Heart right ventricle (tissue), 16 donors: ENCODE data around the gene ZC3H8. TPM values are rescaled to one million over a fixed set of nuclear protein-coding genes. Genes with fewer than 3 reads are reported as not detected.
A peak's percentile ranks its signal among the peaks of the same experiment; 100 is the strongest.

Experiments used
- ATAC-seq, 8 donors: fragments of 200-7000 bp; cut with Tn5 transposase; one replicate each; pipeline ENCODE4 v1.9.1; 2020; ENCODE audit warnings: mild to moderate bottlenecking in 8 of 8, moderate library complexity in 8 of 8, moderate number of reproducible peaks in 1 of 8
- DNase-seq, 2 donors: peaks; one replicate each; pipeline ENCODE4 v3.0.0-alpha.2; 2020
- H3K27ac ChIP-seq, 10 donors: fragments of 200-600 bp; sonication (generic) in 2 of 10; one replicate each; pipeline versions ENCODE4 v1.5.0 to v1.8.0; 2020 to 2022; ENCODE audit warnings: mild to moderate bottlenecking in 3 of 10
- H3K27me3 ChIP-seq, 7 donors: fragments of 200-600 bp; one replicate each; pipeline ENCODE4 v1.8.0; 2021 to 2022; ENCODE audit warnings: mild to moderate bottlenecking in 2 of 7
- H3K36me3 ChIP-seq, 9 donors: fragments of 200-600 bp; sonication (generic) in 1 of 9; one replicate each; pipeline versions ENCODE4 v1.5.0 to v1.8.0; 2020 to 2022; ENCODE audit warnings: mild to moderate bottlenecking in 2 of 9
- H3K4me1 ChIP-seq, 9 donors: fragments of 200-600 bp; sonication (generic) in 1 of 9; one replicate each; pipeline versions ENCODE4 v1.5.0 to v1.8.0; 2020 to 2022; ENCODE audit warnings: mild to moderate bottlenecking in 4 of 9
- H3K4me3 ChIP-seq, 10 donors: fragments of 200-600 bp; sonication (generic) in 2 of 10; one replicate each; pipeline versions ENCODE4 v1.5.0 to v1.8.0; 2020 to 2022; ENCODE audit warnings: mild to moderate bottlenecking in 7 of 10, moderate library complexity in 2 of 10
- H3K9me3 ChIP-seq, 11 donors: fragments of 200-600 bp in 10 of 11; sonication (generic) in 2 of 11; one replicate each; pipeline versions ENCODE4 v1.5.0 to v1.8.0; 2013 to 2022; ENCODE audit warnings: mild to moderate bottlenecking in 2 of 11, control low read depth in 1 of 11, moderate library complexity in 1 of 11
- WGBS, 2 donors: extraction: QIAGEN DNeasy Blood & Tissue Kit; methylation state at CpG; one replicate each; pipeline ENCODE4 v1.1.7; 2013; ENCODE audit warnings: inconsistent platforms in 1 of 2; 5-methylcytosine and 5-hydroxymethylcytosine counted together
- intact Hi-C, 10 donors: fragments of 100-400 bp; cut with DNase I; formaldehyde crosslinking; loops; one replicate each; pipeline versions ENCODE4 v1.11.1 to v1.14.2; 2022
- polyA plus RNA-seq, 2 donors: library from polyadenylated mRNA; stranded (reverse); fragments of 200-250 nt; gene quantifications; one replicate each; pipeline ENCODE4 v1.2.3, GENCODE V29; 2013
- total RNA-seq, 10 donors: library from RNA; stranded (reverse); fragmentation: NEBNext Ultra II Directional in 3 of 10; extraction: Animal tissue kit (Norgen Biotek cat#: 25700) in 3 of 10; gene quantifications; one replicate each; pipeline versions ENCODE4 v1.2.1 to v1.2.4, GENCODE V29; 2021 to 2023
- TF ChIP-seq, protein P1 (sequence below), 9 donors: fragments of 200-600 bp; sonication (generic) in 2 of 9; IDR thresholded peaks; one replicate each; pipeline versions ENCODE4 v1.5.0 to v1.8.0; 2021 to 2022; ENCODE audit warnings: antibody characterized with exemption in 9 of 9, mild to moderate bottlenecking in 5 of 9, moderate library complexity in 1 of 9
- donor health status: Arrhythmogenic right ventricular cardiomyopathy.
- donor health status: ischemic (EF 13 %, LVEDD 7.1; RV severe dilation, severe dysfunction).
- donor health status: healthy with polysubstance abuse.
- donor health status: DM: no; HTN: yes; CAD: no.
- donor health status: DM: no; HTN: no; CAD: no.
- donor health status: ischemic (EF 25% LVEDD 6.9; RV normal size, moderate dysfunction).
- donor health status: ischemic (EF 25% LVEDD 5.7; RV mildly dilated, moderate dysfunction).
- donor health status: healthy.
- donor health status: DM: yes; HTN: yes; CAD: no.
- donor health status: Ischemic cardiomyopathy.
- donor health status: ischemic (EF 35%, LVEDD 5.7; RV mildly dilated, moderate dysfunction).
- donor health status: nonischemic (EF 11% LVEDD 7.7; RV severe dilation, severe dysfunction).
- donor health status: DM: yes; HTN: yes; CAD: no.
- donor health status: PGD.
- donor health status: ischemic (EF 29% LVEDD 5.4; RV normal size, mild dysfunction).
- donor health status: nonischemic (EF 23%, LVEDD 6.1; RV moderate dilation, normal function).

Gene ZC3H8
- total and polyA plus RNA-seq, 12 donors = 4.2 to 13.3 (median 9.8) TPM

DNA sequence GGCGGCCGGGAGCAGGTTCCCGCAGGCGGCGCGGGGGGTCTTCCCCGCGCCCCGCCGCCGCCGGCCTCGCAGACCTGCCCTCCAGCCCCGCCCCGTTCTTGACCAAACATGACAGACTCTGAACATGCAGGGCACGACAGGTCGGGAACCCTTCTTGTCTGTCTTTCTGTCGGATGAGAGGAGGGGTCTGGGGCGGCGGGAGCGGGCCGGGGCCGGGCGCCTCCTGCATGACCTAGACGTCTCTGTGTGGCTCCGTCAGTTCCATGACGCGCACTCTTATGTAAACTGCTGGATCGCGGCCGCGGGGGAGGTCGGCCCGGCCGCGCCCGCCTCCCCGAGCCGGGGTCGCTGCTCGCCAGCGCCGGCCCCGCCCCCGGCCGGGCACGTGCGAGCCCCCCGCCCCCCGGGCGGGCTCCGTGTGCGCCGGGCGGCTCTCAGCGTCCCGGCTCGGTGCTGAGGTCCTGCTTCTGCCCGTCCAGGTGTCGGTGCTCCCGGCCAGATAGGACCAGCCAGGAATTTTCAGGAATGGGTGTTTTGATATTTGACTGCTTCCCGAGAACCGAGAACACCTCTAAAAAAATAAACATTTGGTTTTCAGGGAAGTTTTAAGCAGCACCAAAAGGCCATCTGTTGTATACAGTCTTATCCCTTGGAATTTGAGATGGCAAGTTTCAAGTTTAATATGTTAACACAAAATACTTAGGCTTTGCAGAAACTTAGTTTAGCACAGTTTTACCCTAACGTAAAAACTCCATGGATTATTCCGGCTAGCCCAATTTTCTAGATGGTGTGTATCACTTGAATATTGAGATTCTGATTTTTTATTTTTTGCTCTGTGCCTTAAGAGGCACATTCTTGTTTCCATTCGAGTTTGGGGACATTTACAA lies 21.3 kb upstream of the ZC3H8 start:
- ATAC-seq (peak; percentile 82 to 93 (median 91)), DNase-seq (peak; percentile 89 to 94)
- Histone ChIP-seq H3K4me1 (peaks cover 0 to 28% (median 11%) of the 10 kb centered on the region in 9 donors), H3K27me3 (no peaks in the 10 kb centered on the region), H3K4me3 (peak overlapping the region; percentile 71 to 94 (median 82)), H3K36me3 (no peaks in the 10 kb centered on the region), H3K9me3 (no peaks in the 10 kb centered on the region), H3K27ac (peak overlapping the region; percentile 99 to 100 (median 100))
- intact Hi-C loops = loop anchor here in 4 of 10 donors (2.0 to 10.0 kb wide), 4 partner anchors 21 to 265 kb away; partner anchors contain the start of genes ZC3H8 (in 3 of the 4) and TMEM87B (in 2 of the 4)
- WGBS, 2 donors = 1% methylated on average over 63 to 66 of the region's 66 CpGs
- TF ChIP-seq, protein P1, sequence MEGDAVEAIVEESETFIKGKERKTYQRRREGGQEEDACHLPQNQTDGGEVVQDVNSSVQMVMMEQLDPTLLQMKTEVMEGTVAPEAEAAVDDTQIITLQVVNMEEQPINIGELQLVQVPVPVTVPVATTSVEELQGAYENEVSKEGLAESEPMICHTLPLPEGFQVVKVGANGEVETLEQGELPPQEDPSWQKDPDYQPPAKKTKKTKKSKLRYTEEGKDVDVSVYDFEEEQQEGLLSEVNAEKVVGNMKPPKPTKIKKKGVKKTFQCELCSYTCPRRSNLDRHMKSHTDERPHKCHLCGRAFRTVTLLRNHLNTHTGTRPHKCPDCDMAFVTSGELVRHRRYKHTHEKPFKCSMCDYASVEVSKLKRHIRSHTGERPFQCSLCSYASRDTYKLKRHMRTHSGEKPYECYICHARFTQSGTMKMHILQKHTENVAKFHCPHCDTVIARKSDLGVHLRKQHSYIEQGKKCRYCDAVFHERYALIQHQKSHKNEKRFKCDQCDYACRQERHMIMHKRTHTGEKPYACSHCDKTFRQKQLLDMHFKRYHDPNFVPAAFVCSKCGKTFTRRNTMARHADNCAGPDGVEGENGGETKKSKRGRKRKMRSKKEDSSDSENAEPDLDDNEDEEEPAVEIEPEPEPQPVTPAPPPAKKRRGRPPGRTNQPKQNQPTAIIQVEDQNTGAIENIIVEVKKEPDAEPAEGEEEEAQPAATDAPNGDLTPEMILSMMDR (IDR thresholded peaks at IDR 0.05) = no peak

DNA sequence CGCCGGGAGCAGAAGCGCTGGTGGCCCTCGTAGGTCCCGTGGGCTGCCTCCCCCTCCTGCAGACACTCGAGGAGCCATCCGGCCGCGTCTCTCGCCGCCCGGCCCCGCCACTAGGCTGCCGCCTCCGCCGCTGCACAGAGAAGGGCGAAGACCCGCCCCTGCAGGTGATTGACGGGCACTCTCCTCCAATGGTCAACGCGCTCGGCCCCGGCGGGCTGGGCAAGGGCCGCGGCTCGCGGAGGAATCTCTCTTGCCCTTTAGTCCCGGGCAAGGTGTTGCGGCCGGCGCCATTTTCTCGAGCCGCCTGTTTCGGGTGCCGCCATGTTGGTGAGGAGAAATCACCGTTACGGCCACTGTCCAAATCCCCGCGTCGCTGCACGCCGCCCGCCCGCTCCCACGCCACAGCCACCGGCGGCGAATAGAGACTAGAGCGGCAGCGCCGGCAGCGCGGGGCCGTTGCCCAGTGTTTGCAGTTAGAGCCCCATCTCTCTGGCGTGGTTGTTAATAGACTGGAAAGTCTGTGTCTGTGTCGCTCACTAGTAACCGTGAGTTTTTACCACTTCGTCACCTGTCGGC lies 20.6 kb upstream of the ZC3H8 start, which contains the start of gene ZC3H6:
Gene ZC3H6, plus strand, starts transcription at position 287 of the 576 bp plus-strand sequence. CDS start 398 bp downstream, outside the sequence.
- peaks cover 0 to 28% (median 11%) of the 10 kb centered on the region in 9 donors for H3K4me1 ChIP-seq
- ATAC-seq (peak; percentile 98 to 99 (median 99)), DNase-seq (peak; percentile 99 to 100)
- intact Hi-C loops = loop anchor here in 4 of 10 donors (2.0 to 10.0 kb wide), 4 partner anchors 21 to 265 kb away; partner anchors contain the start of genes ZC3H8 (in 3 of the 4) and TMEM87B (in 2 of the 4)
- 0 to 1% methylated on average over 60 of the region's 60 CpGs for WGBS, 2 donors
- no peaks in the 10 kb centered on the region for H3K36me3 ChIP-seq
- H3K27ac ChIP-seq = peak within 1 kb of the TSS; percentile 99 to 100 (median 100)
- TF ChIP-seq, protein P1 (IDR thresholded peaks at IDR 0.05) = peak in 5 of 9 donors; percentile 15 to 42 (median 27)
- no peaks in the 10 kb centered on the region for H3K9me3 ChIP-seq
- no peaks in the 10 kb centered on the region for H3K27me3 ChIP-seq
- H3K4me3 ChIP-seq = peak within 1 kb of the TSS; percentile 71 to 94 (median 82)

DNA sequence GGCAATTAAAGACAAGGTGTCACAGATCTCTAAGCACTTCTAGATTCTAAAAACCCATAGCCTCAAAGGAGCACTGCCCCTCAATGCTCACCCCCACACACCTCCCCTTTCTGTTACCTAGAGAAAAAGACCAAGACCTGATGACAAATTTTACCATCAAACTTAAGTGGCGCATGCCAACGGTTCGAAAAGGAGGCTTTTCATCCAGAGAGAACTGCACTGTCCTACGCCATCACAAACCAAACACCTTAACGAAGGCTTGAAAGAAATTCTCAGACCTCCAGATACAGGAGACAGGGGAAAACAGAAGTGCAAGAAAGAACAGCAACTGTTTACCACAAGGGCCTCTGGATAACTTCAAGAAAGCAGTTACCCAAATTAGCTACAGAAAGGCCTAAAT lies 18.5 kb upstream of the ZC3H8 start:
- DNase-seq (no peak), ATAC-seq (no peak)
- TF ChIP-seq, protein P1 (IDR thresholded peaks at IDR 0.05) = no peak
- 78 to 83% methylated on average over 5 of the region's 5 CpGs for WGBS, 2 donors
- H3K4me3 ChIP-seq = no peak overlapping the region
- no peaks in the 10 kb centered on the region for H3K9me3 ChIP-seq
- intact Hi-C loops = loop anchor here in 1 of 10 donors (10.0 kb wide), 1 partner anchor 219 kb away; the partner anchor contains the start of gene TMEM87B
- peaks cover 0 to 22% (median 11%) of the 10 kb centered on the region in 9 donors for H3K4me1 ChIP-seq
- no peaks in the 10 kb centered on the region for H3K36me3 ChIP-seq
- no peaks in the 10 kb centered on the region for H3K27me3 ChIP-seq
- H3K27ac ChIP-seq = no peak overlapping the region

DNA sequence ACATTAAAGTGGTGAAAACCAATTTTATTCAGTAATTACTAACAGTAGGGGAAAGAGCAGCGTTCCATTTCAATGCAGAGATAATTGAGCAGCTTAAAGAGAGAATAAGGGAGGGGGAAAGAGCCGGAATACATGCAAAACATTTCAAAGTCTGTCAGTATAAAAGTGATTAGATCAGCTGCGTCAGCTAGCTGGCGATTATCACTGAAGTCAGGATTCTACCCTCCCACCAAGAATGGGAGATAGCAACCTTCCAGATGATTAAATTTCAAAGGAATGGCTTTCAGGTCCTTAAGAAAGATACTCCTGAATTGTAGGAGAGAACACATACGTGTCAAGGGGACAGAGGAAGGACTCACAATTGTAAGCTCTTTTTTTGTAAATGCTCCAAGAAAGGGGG lies 17.8 kb upstream of the ZC3H8 start:
- Histone ChIP-seq H3K9me3 (no peaks in the 10 kb centered on the region), H3K4me3 (no peak overlapping the region), H3K36me3 (no peaks in the 10 kb centered on the region), H3K27ac (no peak overlapping the region), H3K4me1 (peaks cover 0 to 18% (median 11%) of the 10 kb centered on the region in 9 donors), H3K27me3 (no peaks in the 10 kb centered on the region)
- WGBS, 2 donors = 70 to 79% methylated on average over 5 of the region's 5 CpGs
- intact Hi-C loops = loop anchor here in 1 of 10 donors (10.0 kb wide), 1 partner anchor 218 kb away; the partner anchor contains the start of gene TMEM87B
- no peak for DNase-seq
- no peak for ATAC-seq
- TF ChIP-seq, protein P1 (IDR thresholded peaks at IDR 0.05) = no peak
